Measurements from ENCODE around the gene IKZF2. TPM values are rescaled to one million over a fixed set of nuclear protein-coding genes. Genes with fewer than 3 reads are reported as not detected.

The IKZF2 gene
- total RNA-seq, 1 experiment from 2014 or later: 3.0 TPM

DNA sequence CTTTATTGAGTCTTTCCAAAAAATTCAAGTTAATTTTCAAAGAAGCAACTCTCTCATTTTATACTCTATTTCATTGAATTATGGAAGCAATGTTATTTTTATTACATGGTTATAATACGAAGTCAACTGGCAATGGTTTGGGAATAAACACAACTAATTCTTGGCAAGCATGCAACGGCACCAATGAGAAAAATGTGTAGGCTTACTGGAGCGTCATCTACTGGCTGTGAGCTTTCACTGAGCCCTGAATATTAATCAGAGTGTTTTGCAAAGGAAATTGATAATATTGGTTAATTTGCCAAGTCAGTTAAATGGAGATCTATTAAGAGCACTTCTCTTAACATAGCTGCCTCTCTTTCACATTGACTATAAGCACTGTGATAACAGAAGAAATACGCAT lies 163.9 kb downstream of the IKZF2 start:
- H2BK5ac ChIP-seq (ENCODE audit: insufficient read length, low read length): no peak overlapping the region
- H2BK120ac ChIP-seq (ENCODE audit: low read depth, low read length, poor library complexity, severe bottlenecking): no peak overlapping the region
- no peak overlapping the region for H3K27ac ChIP-seq (ENCODE audit: insufficient read length, low read depth, low read length)
- H2BK15ac ChIP-seq (ENCODE audit: low read depth, low read length): no peak overlapping the region
- H4K91ac ChIP-seq (ENCODE audit: insufficient read length, low read depth, low read length): no peak overlapping the region
- Mint-ChIP-seq H3K36me3 (ENCODE audit: insufficient read depth in 1 of 3, low read depth in 3 of 3) (no peaks in the 10 kb centered on the region; a peak in 1 of 7 replicates), H3K27me3 (ENCODE audit: low read depth) (no peaks in the 10 kb centered on the region; the same call in none of the 2 replicates), H3K9me3 (no peaks in the 10 kb centered on the region), H3K4me1 (no peaks in the 10 kb centered on the region), H3K4me3 (no peak overlapping the region), H3K27ac (no peak overlapping the region)
- no peaks in the 10 kb centered on the region for H4K20me1 ChIP-seq (ENCODE audit: control insufficient read depth, insufficient read depth, insufficient read length)
- no peaks in the 10 kb centered on the region for H3K9me3 ChIP-seq (ENCODE audit: control insufficient read depth, low read depth, low read length)
- no peak overlapping the region for H3K4me2 ChIP-seq (ENCODE audit: insufficient read depth, insufficient read length, low read length)
- WGBS (ENCODE audit: extremely low coverage, insufficient read length, low lambda C conversion rate): no CpG with 5 or more reads among the region's 4 CpGs
- H3K23me2 ChIP-seq (ENCODE audit: insufficient read length, low read depth, low read length, poor library complexity, severe bottlenecking): no peaks in the 10 kb centered on the region
- H3K4ac ChIP-seq (ENCODE audit: low read depth, low read length): no peak overlapping the region
- no peak overlapping the region for H2AFZ ChIP-seq (ENCODE audit: low read length)
- no peak overlapping the region for H4K5ac ChIP-seq (ENCODE audit: insufficient read length, low read depth, low read length)
- no peaks in the 10 kb centered on the region for H3K4me1 ChIP-seq (ENCODE audit: insufficient read depth, low read length)
- H2AK5ac ChIP-seq (ENCODE audit: insufficient read length, low read length): no peak overlapping the region
- no peak overlapping the region for H3K18ac ChIP-seq (ENCODE audit: insufficient read length, low read depth, low read length)
- TF ChIP-seq, protein P1, sequence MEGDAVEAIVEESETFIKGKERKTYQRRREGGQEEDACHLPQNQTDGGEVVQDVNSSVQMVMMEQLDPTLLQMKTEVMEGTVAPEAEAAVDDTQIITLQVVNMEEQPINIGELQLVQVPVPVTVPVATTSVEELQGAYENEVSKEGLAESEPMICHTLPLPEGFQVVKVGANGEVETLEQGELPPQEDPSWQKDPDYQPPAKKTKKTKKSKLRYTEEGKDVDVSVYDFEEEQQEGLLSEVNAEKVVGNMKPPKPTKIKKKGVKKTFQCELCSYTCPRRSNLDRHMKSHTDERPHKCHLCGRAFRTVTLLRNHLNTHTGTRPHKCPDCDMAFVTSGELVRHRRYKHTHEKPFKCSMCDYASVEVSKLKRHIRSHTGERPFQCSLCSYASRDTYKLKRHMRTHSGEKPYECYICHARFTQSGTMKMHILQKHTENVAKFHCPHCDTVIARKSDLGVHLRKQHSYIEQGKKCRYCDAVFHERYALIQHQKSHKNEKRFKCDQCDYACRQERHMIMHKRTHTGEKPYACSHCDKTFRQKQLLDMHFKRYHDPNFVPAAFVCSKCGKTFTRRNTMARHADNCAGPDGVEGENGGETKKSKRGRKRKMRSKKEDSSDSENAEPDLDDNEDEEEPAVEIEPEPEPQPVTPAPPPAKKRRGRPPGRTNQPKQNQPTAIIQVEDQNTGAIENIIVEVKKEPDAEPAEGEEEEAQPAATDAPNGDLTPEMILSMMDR (conservative IDR thresholded peaks at IDR 0.05): peak; percentile 24; the same call in 2 of the 3 replicates
- no peaks in the 10 kb centered on the region for H3K27me3 ChIP-seq (ENCODE audit: insufficient read depth, low read length)
- H3T11ph ChIP-seq (ENCODE audit: low read length): no peak overlapping the region
- H3K9ac ChIP-seq (ENCODE audit: extremely low read depth, insufficient read length, low read length): no peak overlapping the region
- no peaks in the 10 kb centered on the region for H3K79me2 ChIP-seq (ENCODE audit: insufficient read depth, low read length)
- no peak overlapping the region for H3K56ac ChIP-seq (ENCODE audit: insufficient read length, low read depth, low read length)
- no peak overlapping the region for H3K23ac ChIP-seq (ENCODE audit: insufficient read length, low read depth, low read length)
- DNase-seq: no peak
- H2BK12ac ChIP-seq (ENCODE audit: insufficient read length, low read depth, low read length): no peak overlapping the region
- no peak overlapping the region for H2BK20ac ChIP-seq (ENCODE audit: low read depth, low read length, poor library complexity, severe bottlenecking)
- H4K8ac ChIP-seq (replicated peaks; ENCODE audit: insufficient read length, low read depth, low read length): no peak overlapping the region
- H3K79me1 ChIP-seq (ENCODE audit: insufficient read depth, low read depth, low read length, poor library complexity, severe bottlenecking): no peaks in the 10 kb centered on the region
- H3K14ac ChIP-seq (ENCODE audit: insufficient read depth, low read length): no peak overlapping the region
